Pancreas (tissue), 10 donors: ENCODE data around the gene NOC4L. TPM values are rescaled to one million over a fixed set of nuclear protein-coding genes. Genes with fewer than 3 reads are reported as not detected.

ENCODE experiments used
- ATAC-seq, 4 donors: fragments of 200-7000 bp; cut with Tn5 transposase; one replicate each; pipeline versions ENCODE4 v1.8.0 to v1.9.1; 2020; ENCODE audit warnings: mild to moderate bottlenecking in 4 of 4, moderate library complexity in 4 of 4
- DNase-seq, 6 donors: peaks; one replicate each; pipeline ENCODE4 v3.0.0-alpha.2; 2020
- FAIRE-seq: peaks from 2 replicates; lab custom pipeline; 2012; peaks lifted over from hg19 to GRCh38; lab: Jason Lieb, UNC
- H3K27ac ChIP-seq, 4 donors: fragments of 200-600 bp; sonication (generic); 1 replicate in 3 of 4; 2 replicates in 1 of 4; pipeline versions ENCODE4 v1.5.0 to v1.8.0; 2020
- H3K27me3 ChIP-seq, 4 donors: fragments of 200-600 bp; one replicate each; pipeline ENCODE4 v1.8.0; 2021
- H3K36me3 ChIP-seq, 3 donors: fragments of 200-600 bp; sonication (generic) in 1 of 3; one replicate each; pipeline versions ENCODE4 v1.5.0 to v1.8.0; 2020 to 2021
- H3K4me1 ChIP-seq, 3 donors: fragments of 200-600 bp; one replicate each; pipeline ENCODE4 v1.8.0; 2021
- H3K4me3 ChIP-seq, 4 donors: fragments of 200-600 bp; sonication (generic) in 2 of 4; one replicate each; pipeline versions ENCODE4 v1.5.0 to v1.8.0; 2020 to 2021
- H3K9me3 ChIP-seq, 4 donors: fragments of 200-600 bp; one replicate each; pipeline ENCODE4 v1.8.0; 2021
- CTCF ChIP-seq, 4 donors: fragments of 200-600 bp; sonication (generic) in 3 of 4; IDR thresholded peaks; one replicate each; pipeline versions ENCODE4 v1.5.0 to v1.8.0; 2021; ENCODE audit warnings: antibody characterized with exemption in 4 of 4
- WGBS, 2 donors: extraction: QIAGEN DNeasy Blood & Tissue Kit; methylation state at CpG; one replicate each; pipeline ENCODE4 v1.1.7; 2013; 5-methylcytosine and 5-hydroxymethylcytosine counted together
- intact Hi-C, 3 donors: fragments of 100-400 bp; cut with DNase I; formaldehyde crosslinking; loops; one replicate each; pipeline versions ENCODE4 v1.11.1 to v1.14.2; 2022
- polyA plus RNA-seq, 2 donors: library from polyadenylated mRNA; stranded (reverse); fragments of 200-250 nt; gene quantifications; one replicate each; pipeline ENCODE4 v1.2.3, GENCODE V29; 2013
- total RNA-seq, 6 donors: library from RNA; stranded (reverse); fragmentation: NEBNext Ultra II Directional in 4 of 6; extraction: Animal tissue kit (Norgen Biotek cat#: 25700) in 4 of 6; gene quantifications; one replicate each; pipeline versions ENCODE4 v1.2.1 to v1.2.4, GENCODE V29; 2021 to 2023
- donor health status: healthy with polysubstance abuse.
- donor health status: DM: no; HTN: no; CAD: no; lungs with moderate emphysema.
- donor health status: DM: no; HTN: no; CAD: no.
- donor health status: control.
- donor health status: control.
- donor health status: Bipolar disorder and iron deficiency.
- donor health status: DM: yes; HTN: yes; CAD: no.
- donor health status: DM: no; HTN: no; CAD: no.
- donor health status: DM: no; HTN: no; CAD: no.
- donor health status: DM: yes; HTN: yes; CAD: no.

NOC4L gene
- total and polyA plus RNA-seq, 8 donors, result 6.8 to 45.8 (median 8.8) TPM

- DNase-seq, result peak in 1 of 6 donors; percentile 12
- H3K4me3 ChIP-seq, result no peak overlapping the region
- no peaks in the 10 kb centered on the region for H3K4me1 ChIP-seq
- FAIRE-seq, result no peak
- no peaks in the 10 kb centered on the region for H3K27me3 ChIP-seq
- intact Hi-C loops, result no loop called here
- H3K27ac ChIP-seq, result no peak overlapping the region
- no peaks in the 10 kb centered on the region for H3K36me3 ChIP-seq
- ATAC-seq, result no peak
- H3K9me3 ChIP-seq, result no peaks in the 10 kb centered on the region
- no peak for TF ChIP-seq CTCF (IDR thresholded peaks at IDR 0.05)
- WGBS, 2 donors, result 56 to 66% methylated on average over 18 of the region's 18 CpGs
These were observed 54.8 kb downstream of the NOC4L start for GRCh38 chr12:132199101-132199500.

GRCh38 chr12:132199526-132200319, 55.5 kb downstream of the NOC4L start:
- no peak for ATAC-seq
- no peak for TF ChIP-seq CTCF (IDR thresholded peaks at IDR 0.05)
- Histone ChIP-seq H3K4me3 (no peak overlapping the region), H3K27ac (no peak overlapping the region), H3K9me3 (no peaks in the 10 kb centered on the region), H3K4me1 (no peaks in the 10 kb centered on the region), H3K36me3 (no peaks in the 10 kb centered on the region), H3K27me3 (peaks cover 0 to 4% (median 0%) of the 10 kb centered on the region in 4 donors)
- intact Hi-C loops, result no loop called here
- FAIRE-seq, result no peak
- 56 to 66% methylated on average over 24 of the region's 24 CpGs for WGBS, 2 donors
- peak in 2 of 6 donors; percentile 22 to 36 for DNase-seq

- no peak for ATAC-seq
- Histone ChIP-seq H3K27ac (no peak overlapping the region), H3K4me3 (no peak overlapping the region), H3K27me3 (peaks cover 0 to 9% (median 0%) of the 10 kb centered on the region in 4 donors), H3K4me1 (no peaks in the 10 kb centered on the region), H3K36me3 (no peaks in the 10 kb centered on the region), H3K9me3 (no peaks in the 10 kb centered on the region)
- FAIRE-seq, result no peak
- TF ChIP-seq CTCF (IDR thresholded peaks at IDR 0.05), result no peak
- intact Hi-C loops, result no loop called here
- 63 to 78% methylated on average over 19 of the region's 19 CpGs for WGBS, 2 donors
- no peak for DNase-seq
These were observed 56.5 kb downstream of the NOC4L start for GRCh38 chr12:132200800-132201199.

- no peak for DNase-seq
- no peaks in the 10 kb centered on the region for H3K36me3 ChIP-seq
- H3K4me3 ChIP-seq, result no peak overlapping the region
- no peak for TF ChIP-seq CTCF (IDR thresholded peaks at IDR 0.05)
- peaks cover 0 to 9% (median 0%) of the 10 kb centered on the region in 4 donors for H3K27me3 ChIP-seq
- H3K4me1 ChIP-seq, result no peaks in the 10 kb centered on the region
- FAIRE-seq, result no peak
- H3K27ac ChIP-seq, result no peak overlapping the region
- ATAC-seq, result no peak
- 57 to 74% methylated on average over 23 of the region's 23 CpGs for WGBS, 2 donors
- intact Hi-C loops, result no loop called here
- H3K9me3 ChIP-seq, result no peaks in the 10 kb centered on the region
These were observed 57.3 kb downstream of the NOC4L start for GRCh38 chr12:132201391-132202120.

Other genes with a start within 250 kb of the NOC4L start
- gene ULK1, start 249.8 kb upstream of the NOC4L start, total RNA-seq, result 10 to 100 TPM; 23.3 to 71.7 (median 43.1) TPM
- 100 to 1,000 TPM in 1 of 2 donors, 10 to 100 TPM in 1; 74.4 to 106 TPM for gene ULK1, start 249.8 kb upstream of the NOC4L start, polyA plus RNA-seq
- gene PUS1, start 215.2 kb upstream of the NOC4L start, total RNA-seq, result 10 to 100 TPM in 4 of 6 donors, 1 to 10 TPM in 2; 7.6 to 16.5 (median 13.2) TPM
- 10 to 100 TPM; 31.7 to 35.4 TPM for gene PUS1, start 215.2 kb upstream of the NOC4L start, polyA plus RNA-seq
- 10 to 100 TPM; 16.1 to 24.3 (median 16.7) TPM for gene EP400, start 194.5 kb upstream of the NOC4L start, total RNA-seq
- gene EP400, start 194.5 kb upstream of the NOC4L start, polyA plus RNA-seq, result 10 to 100 TPM; 15.9 to 22.8 TPM
- gene DDX51, start 138 bp upstream of the NOC4L start, total RNA-seq, result 10 to 100 TPM in 4 of 6 donors, 1 to 10 TPM in 2; 7.8 to 15.6 (median 12.4) TPM
- gene DDX51, start 138 bp upstream of the NOC4L start, polyA plus RNA-seq, result 10 to 100 TPM; 32.9 to 46.7 TPM
- gene GALNT9, start 185.1 kb downstream of the NOC4L start, total RNA-seq, result under 1 TPM in 1 of 6 donors, not detected in 5; 0.25 TPM
- under 1 TPM; 0.09 to 0.46 TPM for gene GALNT9, start 185.1 kb downstream of the NOC4L start, polyA plus RNA-seq